ENCODE results near the gene CHD5.

CHD5 gene

GRCh38 chr1:6178751-6179563 lies 1.2 kb downstream of the CHD5 start:
- no peak overlapping the region for H3K4me3 ChIP-seq (ENCODE audit: low read depth in 1 of 2, low read length in 2 of 2)
- H3K9me3 ChIP-seq (ENCODE audit: insufficient read depth, low read length, severe bottlenecking), result no peaks in the 10 kb centered on the region
- H3K9ac ChIP-seq (ENCODE audit: low read depth, low read length), result no peak overlapping the region
- H3K4me2 ChIP-seq (ENCODE audit: insufficient read depth, low read length), result no peak overlapping the region
- no peak for TF ChIP-seq EZH2 (IDR thresholded peaks at IDR 0.05; ENCODE audit: borderline replicate concordance, low read depth, low read length, severe bottlenecking)
- TF ChIP-seq, protein P1, sequence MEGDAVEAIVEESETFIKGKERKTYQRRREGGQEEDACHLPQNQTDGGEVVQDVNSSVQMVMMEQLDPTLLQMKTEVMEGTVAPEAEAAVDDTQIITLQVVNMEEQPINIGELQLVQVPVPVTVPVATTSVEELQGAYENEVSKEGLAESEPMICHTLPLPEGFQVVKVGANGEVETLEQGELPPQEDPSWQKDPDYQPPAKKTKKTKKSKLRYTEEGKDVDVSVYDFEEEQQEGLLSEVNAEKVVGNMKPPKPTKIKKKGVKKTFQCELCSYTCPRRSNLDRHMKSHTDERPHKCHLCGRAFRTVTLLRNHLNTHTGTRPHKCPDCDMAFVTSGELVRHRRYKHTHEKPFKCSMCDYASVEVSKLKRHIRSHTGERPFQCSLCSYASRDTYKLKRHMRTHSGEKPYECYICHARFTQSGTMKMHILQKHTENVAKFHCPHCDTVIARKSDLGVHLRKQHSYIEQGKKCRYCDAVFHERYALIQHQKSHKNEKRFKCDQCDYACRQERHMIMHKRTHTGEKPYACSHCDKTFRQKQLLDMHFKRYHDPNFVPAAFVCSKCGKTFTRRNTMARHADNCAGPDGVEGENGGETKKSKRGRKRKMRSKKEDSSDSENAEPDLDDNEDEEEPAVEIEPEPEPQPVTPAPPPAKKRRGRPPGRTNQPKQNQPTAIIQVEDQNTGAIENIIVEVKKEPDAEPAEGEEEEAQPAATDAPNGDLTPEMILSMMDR (IDR thresholded peaks at IDR 0.05; ENCODE audit: borderline replicate concordance, extremely low read depth, low read length, poor library complexity, severe bottlenecking), result no peak
- no peaks in the 10 kb centered on the region for H3K79me2 ChIP-seq (ENCODE audit: insufficient read depth, low read length)
- no peaks in the 10 kb centered on the region for H3K27me3 ChIP-seq (ENCODE audit: insufficient read depth, low read length, poor library complexity)
- no peaks in the 10 kb centered on the region for H3K4me1 ChIP-seq (ENCODE audit: insufficient read depth, low read length)
- H4K20me1 ChIP-seq (ENCODE audit: insufficient read depth, low read length), result peaks cover 32% of the 10 kb centered on the region; the same call in 1 of the 2 replicates
- no peak for ATAC-seq (ENCODE audit: insufficient read depth, low read depth)
- no peak overlapping the region for H3K27ac ChIP-seq (ENCODE audit: low read length)
- no peak for DNase-seq
- H3K36me3 ChIP-seq (ENCODE audit: insufficient read depth, low read length), result no peaks in the 10 kb centered on the region
- H2AFZ ChIP-seq (ENCODE audit: low read depth, low read length), result no peak overlapping the region

GRCh38 chr1:6177681-6178380 lies 2.3 kb downstream of the CHD5 start:
- ATAC-seq (ENCODE audit: insufficient read depth, low read depth) (no peak), DNase-seq (no peak)
- no peaks in the 10 kb centered on the region for H3K27me3 ChIP-seq (ENCODE audit: insufficient read depth, low read length, poor library complexity)
- H4K20me1 ChIP-seq (ENCODE audit: insufficient read depth, low read length), result peaks cover 24% of the 10 kb centered on the region; the same call in 1 of the 2 replicates
- no peak overlapping the region for H3K4me3 ChIP-seq (ENCODE audit: low read depth in 1 of 2, low read length in 2 of 2)
- no peak for TF ChIP-seq EZH2 (IDR thresholded peaks at IDR 0.05; ENCODE audit: borderline replicate concordance, low read depth, low read length, severe bottlenecking)
- TF ChIP-seq, protein P1 (IDR thresholded peaks at IDR 0.05; ENCODE audit: borderline replicate concordance, extremely low read depth, low read length, poor library complexity, severe bottlenecking), result no peak
- no peaks in the 10 kb centered on the region for H3K79me2 ChIP-seq (ENCODE audit: insufficient read depth, low read length)
- no peaks in the 10 kb centered on the region for H3K36me3 ChIP-seq (ENCODE audit: insufficient read depth, low read length)
- no peak overlapping the region for H3K4me2 ChIP-seq (ENCODE audit: insufficient read depth, low read length)
- no peaks in the 10 kb centered on the region for H3K4me1 ChIP-seq (ENCODE audit: insufficient read depth, low read length)
- no peaks in the 10 kb centered on the region for H3K9me3 ChIP-seq (ENCODE audit: insufficient read depth, low read length, severe bottlenecking)
- no peak overlapping the region for H3K27ac ChIP-seq (ENCODE audit: low read length)
- no peak overlapping the region for H2AFZ ChIP-seq (ENCODE audit: low read depth, low read length)
- no peak overlapping the region for H3K9ac ChIP-seq (ENCODE audit: low read depth, low read length)

DNA sequence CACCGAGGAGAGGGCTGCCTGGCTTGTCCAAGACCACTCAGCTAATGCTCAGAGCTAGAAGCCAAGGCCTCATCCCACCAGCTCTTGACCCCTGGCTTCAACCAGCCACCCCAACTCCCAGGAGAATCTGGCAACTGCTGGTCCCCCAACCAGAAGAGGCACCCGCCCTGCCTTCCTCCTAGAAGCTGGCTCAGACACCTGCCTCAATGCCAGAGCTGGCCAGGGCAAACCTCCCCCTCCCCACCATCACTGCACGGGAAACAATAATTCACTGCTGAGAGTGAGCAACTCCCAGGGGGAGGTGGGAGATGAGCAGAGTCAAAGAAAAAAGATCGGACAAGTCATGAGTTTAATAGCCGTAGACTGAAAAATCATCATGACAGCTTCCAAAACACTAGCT lies 3.3 kb downstream of the CHD5 start:
- Histone ChIP-seq H4K20me1 (ENCODE audit: insufficient read depth, low read length) (peaks cover 27% of the 10 kb centered on the region; the same call in 1 of the 2 replicates), H3K27me3 (ENCODE audit: insufficient read depth, low read length, poor library complexity) (no peaks in the 10 kb centered on the region), H3K4me3 (ENCODE audit: low read depth in 1 of 2, low read length in 2 of 2) (no peak overlapping the region), H2AFZ (ENCODE audit: low read depth, low read length) (no peak overlapping the region), H3K4me2 (ENCODE audit: insufficient read depth, low read length) (no peak overlapping the region), H3K9me3 (ENCODE audit: insufficient read depth, low read length, severe bottlenecking) (no peaks in the 10 kb centered on the region), H3K79me2 (ENCODE audit: insufficient read depth, low read length) (no peaks in the 10 kb centered on the region), H3K27ac (ENCODE audit: low read length) (no peak overlapping the region), H3K36me3 (ENCODE audit: insufficient read depth, low read length) (no peaks in the 10 kb centered on the region), H3K9ac (ENCODE audit: low read depth, low read length) (no peak overlapping the region), H3K4me1 (ENCODE audit: insufficient read depth, low read length) (no peaks in the 10 kb centered on the region)
- DNase-seq, result no peak
- no peak for ATAC-seq (ENCODE audit: insufficient read depth, low read depth)
- TF ChIP-seq EZH2 (IDR thresholded peaks at IDR 0.05; ENCODE audit: borderline replicate concordance, low read depth, low read length, severe bottlenecking), result no peak
- TF ChIP-seq, protein P1 (IDR thresholded peaks at IDR 0.05; ENCODE audit: borderline replicate concordance, extremely low read depth, low read length, poor library complexity, severe bottlenecking), result no peak

Measured in DND-41 (cell line).